ENCODE results near the gene ULK4.
"Not testable (repeated sequence)": the region's sequence is repeated elsewhere in the genome, so short reads cannot be mapped to it uniquely, and the experiment has no call there.

Gene ULK4

GRCh38 chr3:41683666-41684350, 278.1 kb downstream of the ULK4 start:
- no peak for DNase-seq

DNA sequence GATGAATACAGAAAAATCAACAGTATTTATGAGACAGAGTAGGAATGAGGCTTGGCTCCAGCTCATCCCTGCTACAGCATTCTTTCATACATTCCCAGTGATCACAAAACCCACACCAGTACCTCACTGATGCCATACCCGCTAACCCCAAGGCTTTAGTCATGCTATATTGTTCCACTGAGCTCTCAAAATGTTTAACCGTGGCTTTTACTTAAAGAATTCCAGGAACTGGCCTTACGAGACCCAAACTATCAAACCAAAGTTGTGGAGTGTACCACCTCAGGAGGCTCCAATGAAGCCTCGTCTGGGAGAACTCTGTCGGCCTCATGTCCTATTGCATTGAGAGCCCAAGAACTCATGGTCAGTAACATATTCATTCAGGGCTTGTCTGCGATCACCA, 278.9 kb downstream of the ULK4 start:
- no peak for DNase-seq

DNA sequence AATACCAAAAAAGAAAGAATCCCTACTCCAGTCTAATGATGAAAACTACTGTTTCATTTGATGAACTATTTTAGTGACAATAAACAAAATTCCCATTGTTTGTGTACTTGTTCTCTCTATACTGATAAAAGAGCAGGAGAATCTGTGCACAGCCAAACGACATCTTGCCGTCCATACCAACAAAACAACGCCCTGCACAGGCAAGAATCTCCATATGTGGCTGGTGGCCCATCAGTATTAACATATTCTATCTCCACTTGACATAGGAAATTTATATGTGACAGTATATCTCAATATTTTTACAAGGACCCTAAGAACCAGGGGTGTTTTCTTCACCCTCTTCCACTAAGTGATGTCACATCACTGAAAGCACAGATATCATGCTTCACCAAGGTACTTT, 279.5 kb downstream of the ULK4 start:
- no peak for DNase-seq

DNA sequence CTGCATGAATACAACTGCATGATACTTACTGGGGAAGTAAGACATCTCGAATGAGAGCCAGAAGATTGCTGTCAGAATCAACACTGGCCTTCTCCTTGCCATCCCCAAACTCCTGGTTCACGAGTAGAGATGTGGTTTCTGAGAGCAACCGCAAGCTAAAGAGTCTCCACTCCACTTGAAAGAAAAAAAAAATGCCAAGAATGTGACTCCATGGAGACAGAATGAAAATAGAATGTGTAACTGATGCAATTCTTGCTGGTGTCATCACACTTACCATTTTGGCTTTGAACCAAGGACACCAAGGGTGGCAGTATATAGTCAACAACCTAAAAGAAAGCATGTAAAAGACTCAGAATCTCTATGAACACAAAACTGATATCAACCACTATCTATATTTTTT, 280.4 kb downstream of the ULK4 start:
- DNase-seq: no peak

DNA sequence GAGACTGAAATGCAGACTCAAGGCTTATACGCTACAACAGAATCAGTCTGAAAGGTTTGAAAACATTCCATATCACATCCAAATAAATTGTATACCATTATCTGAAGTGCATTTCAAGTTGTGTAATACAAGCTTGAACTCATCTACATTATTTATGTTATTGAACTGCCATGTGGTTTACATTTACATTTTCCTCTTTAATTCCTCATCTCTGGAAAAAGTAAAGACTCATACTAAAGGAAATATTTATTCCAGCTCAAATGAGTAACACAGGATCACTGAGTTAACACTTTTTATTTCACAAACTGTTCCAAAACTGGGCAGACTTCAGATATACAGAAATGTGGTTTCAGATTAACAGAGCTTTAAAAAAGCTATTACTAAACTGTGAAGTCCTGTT, 282.5 kb downstream of the ULK4 start:
- DNase-seq: no peak

- DNase-seq: not testable (repeated sequence)
Measured at GRCh38 chr3:41675102-41675501, 286.8 kb downstream of the ULK4 start.

GRCh38 chr3:41674449-41674848, 287.5 kb downstream of the ULK4 start:
- no peak for DNase-seq

- no peak for DNase-seq
Measured at GRCh38 chr3:41673650-41674049, 288.3 kb downstream of the ULK4 start.

DNA sequence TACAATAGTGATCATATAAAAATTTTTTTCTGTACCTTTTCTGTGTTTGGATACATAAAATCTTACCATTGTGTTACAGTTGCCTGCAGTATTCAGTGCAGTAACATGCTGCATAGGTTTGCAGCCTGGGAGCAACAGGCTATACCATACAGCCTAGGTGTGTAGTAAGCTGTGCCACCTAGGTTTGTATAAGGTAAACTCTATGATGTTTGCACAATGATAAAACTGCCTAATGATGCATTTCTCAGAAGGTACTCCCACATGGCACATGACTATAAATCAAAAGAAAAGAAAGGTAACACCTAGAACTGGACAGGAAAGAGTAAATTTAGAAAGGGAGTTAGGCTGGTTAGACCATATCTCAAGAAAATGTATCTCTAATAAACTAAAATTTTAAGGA, 293.5 kb downstream of the ULK4 start:
- no peak for DNase-seq

GRCh38 chr3:41662288-41662687, 299.6 kb downstream of the ULK4 start:
- no peak for DNase-seq

- no peak for DNase-seq
Measured at GRCh38 chr3:41661796-41662195, 300.1 kb downstream of the ULK4 start.

- no peak for DNase-seq
Measured at GRCh38 chr3:41660510-41660909, 301.4 kb downstream of the ULK4 start.

DNA sequence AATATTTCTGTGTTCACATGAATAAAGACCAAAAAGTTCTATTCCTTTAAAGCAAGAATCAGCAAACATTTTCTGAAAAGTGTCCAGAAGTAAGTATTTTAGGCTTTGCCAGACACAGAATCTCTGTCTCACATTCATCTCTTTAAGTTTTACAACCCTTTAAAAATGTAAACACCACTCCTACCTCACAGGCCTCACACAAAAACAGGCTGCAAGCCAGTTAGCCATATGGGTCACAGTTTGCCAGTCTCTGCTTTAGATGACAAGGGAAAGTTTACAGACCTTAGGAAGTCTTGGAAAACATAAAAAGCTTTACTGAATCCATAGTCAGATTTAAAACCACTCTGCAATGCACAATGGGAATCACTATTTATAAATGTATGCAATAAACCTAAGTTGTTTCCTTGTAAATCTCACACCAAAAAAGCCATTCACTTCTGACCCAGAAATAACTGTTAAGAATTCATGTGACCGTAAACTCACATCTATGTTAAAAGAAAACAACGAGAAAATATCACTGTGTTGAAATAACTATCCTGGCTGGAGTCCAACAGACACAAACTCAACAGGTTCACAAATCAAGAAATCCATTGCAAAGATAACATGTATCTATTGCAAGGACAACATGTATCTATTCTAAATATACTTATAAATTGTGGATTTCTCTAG, 308.2 kb downstream of the ULK4 start:
- DNase-seq: no peak

DNA sequence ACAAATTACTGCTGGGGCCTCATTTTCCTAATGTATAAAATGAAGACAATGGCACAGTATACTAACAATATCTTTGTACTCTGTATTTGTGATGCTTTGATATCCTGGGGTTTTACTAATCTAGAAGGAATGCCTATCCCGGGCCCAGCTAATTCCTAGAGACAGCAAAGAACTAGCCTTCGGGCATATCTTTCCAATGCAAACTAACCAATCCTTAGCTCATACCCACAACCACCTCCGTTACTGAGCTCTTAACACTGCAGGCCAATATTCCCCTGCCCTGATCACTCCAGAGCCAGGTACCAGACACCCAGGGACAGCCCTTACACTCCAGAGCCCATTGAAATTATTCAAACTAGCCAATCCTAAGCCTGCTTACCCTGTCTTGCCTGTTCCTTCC, 309.0 kb downstream of the ULK4 start:
- DNase-seq: no peak

DNA sequence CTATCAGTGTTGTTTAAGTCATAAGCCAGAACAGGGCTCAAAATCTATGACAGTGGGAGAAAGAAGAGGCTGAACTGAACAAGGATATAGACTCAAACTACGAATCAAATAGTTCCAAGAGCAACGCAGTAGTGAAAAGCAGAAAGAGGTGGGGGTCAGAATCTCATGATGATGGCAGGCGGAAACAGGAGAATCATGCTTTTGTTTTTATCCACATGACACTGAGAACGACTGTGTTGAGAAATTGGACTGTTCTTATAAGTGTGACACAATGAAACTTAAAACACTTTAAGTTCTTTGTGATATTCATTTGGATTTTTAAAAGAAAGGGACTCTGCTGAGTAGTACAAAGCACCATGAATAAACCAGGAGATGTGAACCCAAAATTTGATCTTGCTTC, 309.4 kb downstream of the ULK4 start:
- DNase-seq: no peak

- DNase-seq: no peak
Measured at GRCh38 chr3:41651718-41652117, 310.2 kb downstream of the ULK4 start.

DNA sequence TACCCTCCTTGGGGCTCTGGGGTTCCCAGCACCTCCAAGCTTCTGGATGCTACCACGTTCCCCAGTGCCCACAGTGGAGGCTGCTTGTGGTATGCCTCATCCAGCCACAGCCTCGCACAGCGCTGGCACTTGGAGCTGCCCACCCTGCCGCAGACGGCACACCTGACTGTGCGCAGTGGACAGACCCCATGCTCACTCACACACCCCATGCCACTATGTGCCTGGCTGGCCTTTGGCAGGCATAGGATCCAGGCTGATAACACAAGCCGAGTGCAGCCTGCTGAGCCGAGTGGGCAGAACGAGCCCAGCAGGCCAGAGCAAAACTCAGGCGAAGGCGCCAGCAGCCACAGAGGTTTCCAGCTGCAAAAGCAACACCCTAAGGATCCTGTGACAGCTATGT, 311.5 kb downstream of the ULK4 start:
- no peak for DNase-seq

DNA sequence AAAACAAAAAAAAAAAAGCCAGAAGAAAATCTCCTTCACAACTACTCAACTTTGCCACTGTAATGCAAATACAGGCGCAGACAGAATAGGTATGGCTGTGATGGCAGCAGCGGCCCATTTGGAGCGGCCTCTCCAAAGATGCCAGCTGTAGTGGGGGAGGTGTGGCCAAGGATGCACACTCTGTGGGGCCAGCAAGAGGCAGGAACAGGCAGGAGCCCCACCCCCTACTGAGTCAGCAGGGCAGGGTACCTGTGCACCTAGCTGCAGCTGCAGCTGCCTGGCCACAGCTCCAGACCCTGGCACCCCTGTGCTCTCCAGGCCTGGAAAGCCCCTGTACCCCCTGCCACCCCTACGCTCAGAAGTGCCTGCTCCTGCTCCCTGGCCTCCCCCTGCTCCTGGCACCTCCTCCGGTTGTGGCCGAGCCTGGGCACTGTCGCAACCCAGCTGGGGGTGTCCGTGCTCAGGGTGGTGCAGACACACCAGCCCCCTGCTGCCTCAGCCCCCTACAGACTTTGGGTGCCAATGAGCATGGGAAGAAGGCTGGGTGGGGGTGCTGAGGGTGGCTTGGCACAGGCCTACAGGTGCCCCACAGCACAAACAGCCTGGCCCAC, 312.7 kb downstream of the ULK4 start:
- DNase-seq: no peak

DNA sequence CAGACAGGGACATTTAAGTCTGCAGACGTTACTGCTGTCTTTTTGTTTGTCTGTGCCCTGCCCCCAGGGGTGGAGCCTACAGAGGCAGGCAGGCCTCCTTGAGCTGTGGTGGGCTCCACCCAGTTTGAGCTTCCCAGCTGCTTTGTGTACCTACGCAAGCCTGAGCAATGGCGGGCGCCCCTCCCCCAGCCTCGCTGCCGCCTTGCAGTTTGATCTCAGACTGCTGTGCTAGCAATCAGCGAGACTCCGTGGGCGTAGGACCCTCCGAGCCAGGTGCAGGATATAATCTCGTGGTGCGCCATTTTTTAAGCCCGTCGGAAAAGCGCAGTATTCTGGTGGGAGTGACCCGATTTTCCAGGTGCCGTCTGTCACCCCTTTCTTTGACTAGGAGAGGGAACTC, 314.2 kb downstream of the ULK4 start:
- DNase-seq: not testable (repeated sequence)

GRCh38 chr3:41640076-41640475, 321.8 kb downstream of the ULK4 start:
- DNase-seq: no peak

DNA sequence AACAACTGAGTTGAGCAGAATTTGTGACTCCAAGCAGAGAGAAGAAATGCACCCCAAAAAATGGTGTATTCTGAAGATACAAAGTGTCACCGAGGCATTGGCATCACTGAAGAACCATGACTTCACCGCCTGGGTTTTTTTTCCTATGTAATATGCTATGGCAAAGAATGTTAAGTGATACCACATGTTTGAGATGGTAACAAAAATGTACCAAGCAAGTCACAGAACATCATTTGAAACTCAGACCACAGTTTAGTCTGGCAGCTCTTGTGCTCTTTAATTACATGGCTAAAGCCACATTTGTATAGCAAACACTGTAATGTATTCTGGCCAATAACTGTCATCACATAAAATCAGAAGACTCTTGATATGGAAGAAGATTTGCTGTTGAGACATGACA, 323.5 kb downstream of the ULK4 start:
- no peak for DNase-seq

DNA sequence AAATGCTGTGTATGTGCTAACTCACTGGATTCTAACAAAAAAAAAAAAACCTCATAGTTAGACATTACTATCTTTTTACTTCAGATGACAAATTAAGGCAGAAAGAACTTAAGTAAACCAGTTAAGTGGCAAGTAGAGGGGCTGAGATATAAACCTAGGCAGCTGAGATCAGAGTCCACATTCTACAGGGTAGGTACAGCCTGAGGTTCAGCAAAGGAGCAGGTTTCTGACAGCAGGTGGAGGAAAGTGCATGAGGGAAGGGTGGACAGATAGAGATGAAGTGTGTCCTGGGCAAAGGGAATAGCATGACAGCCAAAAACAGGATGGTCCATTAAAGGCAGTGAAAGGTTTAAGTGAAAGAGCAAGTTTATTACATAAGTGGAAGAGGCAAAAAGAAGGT, 329.2 kb downstream of the ULK4 start:
- DNase-seq: no peak

GRCh38 chr3:41630708-41631107, 331.2 kb downstream of the ULK4 start:
- DNase-seq: no peak

GRCh38 chr3:41629986-41630385, 331.9 kb downstream of the ULK4 start:
- DNase-seq: no peak

GRCh38 chr3:41629072-41629471, 332.8 kb downstream of the ULK4 start:
- no peak for DNase-seq
